HG03571 (cell line): ENCODE measurements around the gene CFH.
"Not testable (repeated sequence)": the region's sequence is repeated elsewhere in the genome, so short reads cannot be mapped to it uniquely, and the experiment has no call there.

Experiments used
- ATAC-seq: cut with Tn5 transposase; IDR thresholded peaks from one replicate; pipeline ENCODE4 v1.9.1; 2021; ENCODE audit not compliant: unreplicated experiment

Gene CFH

GRCh38 chr1:196667131-196667530 is 15.3 kb downstream of the CFH start:
- ATAC-seq, result no peak

GRCh38 chr1:196669051-196669450 is 17.2 kb downstream of the CFH start:
- ATAC-seq, result no peak

DNA sequence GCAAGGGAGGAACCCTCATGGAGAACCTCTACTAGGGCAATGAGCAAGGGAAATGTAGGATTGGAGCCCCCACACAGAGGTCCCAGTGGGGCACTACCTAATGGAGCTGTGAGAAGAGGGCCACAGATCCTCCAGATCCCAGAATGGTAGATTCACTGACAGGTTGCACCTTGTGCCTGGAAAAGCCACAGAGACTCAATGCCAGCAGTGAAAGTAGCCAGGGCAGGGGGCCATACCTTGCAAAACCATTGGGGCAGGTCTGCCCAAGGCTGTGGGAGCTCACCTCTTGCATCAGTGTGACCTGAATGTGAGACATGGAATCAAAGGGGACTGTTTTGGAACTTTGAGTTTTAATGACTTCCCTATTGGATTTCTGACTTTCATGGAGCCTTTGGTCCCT is 17.9 kb downstream of the CFH start:
- no peak for ATAC-seq

DNA sequence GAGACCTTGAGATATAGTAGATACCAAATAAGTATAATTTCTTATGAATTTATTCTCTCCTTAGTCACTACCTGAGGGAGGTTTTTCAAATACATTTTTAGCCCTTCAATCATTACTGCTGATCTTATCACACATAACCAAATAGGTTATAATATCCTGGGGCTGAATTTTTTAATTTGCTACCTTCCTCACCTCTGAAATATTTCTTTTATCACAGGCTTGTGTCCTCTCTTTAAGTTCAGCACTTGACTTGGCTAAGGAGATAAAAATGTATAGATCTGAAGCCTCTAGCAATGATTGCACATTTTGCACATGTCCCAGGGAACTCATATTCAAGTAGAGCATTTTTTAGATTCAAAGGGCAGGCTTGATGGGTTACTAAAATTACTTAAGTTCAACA is 23.1 kb downstream of the CFH start:
- no peak for ATAC-seq

- no peak for ATAC-seq
Measured at GRCh38 chr1:196677781-196678509, 26.1 kb downstream of the CFH start.

DNA sequence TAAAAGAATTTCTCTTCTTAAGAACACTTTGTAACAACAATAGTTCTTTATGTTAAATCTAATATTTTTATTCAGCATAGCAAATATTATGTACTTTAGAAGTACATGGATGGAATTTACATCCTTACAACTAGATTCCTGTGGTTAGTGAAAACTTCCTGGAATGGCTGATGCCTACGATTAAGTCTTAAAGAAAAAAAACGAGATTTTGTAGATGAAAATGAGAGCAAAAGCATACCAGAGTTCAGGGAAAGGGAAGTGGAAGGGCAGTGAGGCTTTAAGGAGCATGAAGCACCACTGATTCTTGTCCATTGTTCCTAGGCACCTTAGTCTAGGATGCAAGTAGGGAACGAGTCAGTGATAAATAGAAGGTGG is 26.7 kb downstream of the CFH start:
- no peak for ATAC-seq

DNA sequence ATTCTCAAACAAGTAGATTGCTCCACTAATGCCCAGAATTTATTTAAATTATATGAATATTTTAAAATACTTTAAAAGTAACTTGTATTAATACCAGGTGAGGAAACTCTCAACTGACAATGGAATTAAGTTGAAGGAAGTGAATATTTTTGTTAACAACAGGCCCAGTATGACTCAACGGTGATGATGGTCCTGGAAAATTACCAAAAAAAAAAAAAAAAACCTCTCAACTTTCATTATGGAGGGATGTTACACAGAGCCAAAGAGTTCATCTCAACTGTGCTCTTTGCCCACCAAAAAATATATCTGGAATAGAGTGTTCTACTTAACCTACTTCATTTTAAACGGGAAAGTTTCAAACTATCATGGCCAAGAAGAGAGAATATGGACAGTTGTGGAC is 28.3 kb downstream of the CFH start:
- ATAC-seq, result no peak

GRCh38 chr1:196684476-196684875 is 32.6 kb downstream of the CFH start:
- no peak for ATAC-seq

GRCh38 chr1:196685506-196685905 is 33.7 kb downstream of the CFH start:
- ATAC-seq, result no peak

GRCh38 chr1:196689001-196689400 is 37.2 kb downstream of the CFH start:
- no peak for ATAC-seq

DNA sequence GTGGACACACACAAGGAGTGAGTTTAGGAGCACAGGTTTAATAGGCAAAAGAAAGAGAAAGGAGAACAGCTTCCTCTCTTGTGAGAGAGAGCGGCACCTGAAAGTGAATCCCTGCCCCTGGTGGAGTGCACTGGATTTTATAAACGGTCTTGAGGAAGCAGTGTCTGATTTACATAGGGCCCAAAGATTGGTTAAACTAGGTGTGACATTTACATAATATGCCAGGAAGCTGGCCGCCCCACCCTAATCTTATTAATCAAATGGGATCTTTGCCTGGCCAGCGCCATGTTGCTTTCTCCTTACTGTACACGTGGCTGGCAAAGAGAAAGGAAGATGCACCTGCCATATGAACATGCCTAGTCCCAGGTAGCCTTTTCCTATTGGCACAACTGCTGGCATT is 38.7 kb downstream of the CFH start:
- no peak for ATAC-seq

GRCh38 chr1:196698993-196699392 is 47.1 kb downstream of the CFH start:
- no peak for ATAC-seq

DNA sequence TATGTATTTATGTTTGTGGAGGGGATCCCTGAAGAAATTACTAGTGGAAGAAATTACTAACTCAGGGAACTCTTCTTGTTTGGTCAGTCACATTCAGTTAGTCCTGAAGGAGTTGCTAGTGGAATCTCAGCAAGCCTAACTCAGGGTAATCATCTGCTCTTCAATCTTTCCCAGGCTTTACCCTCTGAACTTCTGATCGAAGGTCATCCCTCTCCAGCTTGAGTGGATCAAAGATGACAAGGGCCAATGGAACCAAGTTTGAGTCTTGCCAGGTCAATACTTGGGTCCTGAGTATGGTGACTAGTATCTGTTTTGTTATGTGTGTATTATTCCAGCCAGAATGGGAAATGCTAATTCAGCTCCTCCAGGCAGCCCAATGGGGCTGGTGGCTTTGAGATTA is 49.3 kb downstream of the CFH start:
- ATAC-seq, result no peak

DNA sequence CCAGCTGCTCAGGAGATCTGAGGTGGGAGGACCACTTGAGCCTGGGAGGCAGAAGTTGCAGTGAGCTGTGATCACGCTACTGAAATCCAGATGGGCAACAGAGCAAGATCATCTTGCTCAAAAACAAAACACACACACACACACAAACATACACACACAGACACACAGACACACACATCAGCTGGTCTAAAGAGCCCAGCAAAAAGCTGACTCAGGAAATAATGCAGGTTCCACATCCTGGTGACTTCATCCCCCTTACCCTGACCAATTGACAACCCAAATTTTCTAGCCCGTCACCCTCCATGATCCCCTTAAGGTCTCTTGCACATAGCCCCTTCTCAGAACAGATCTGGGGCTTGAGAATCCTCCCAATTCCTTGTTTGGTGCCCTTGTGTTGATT is 58.0 kb downstream of the CFH start:
- ATAC-seq, result not testable (repeated sequence)

- ATAC-seq, result no peak
Measured at GRCh38 chr1:196717868-196718267, 66.0 kb downstream of the CFH start.

DNA sequence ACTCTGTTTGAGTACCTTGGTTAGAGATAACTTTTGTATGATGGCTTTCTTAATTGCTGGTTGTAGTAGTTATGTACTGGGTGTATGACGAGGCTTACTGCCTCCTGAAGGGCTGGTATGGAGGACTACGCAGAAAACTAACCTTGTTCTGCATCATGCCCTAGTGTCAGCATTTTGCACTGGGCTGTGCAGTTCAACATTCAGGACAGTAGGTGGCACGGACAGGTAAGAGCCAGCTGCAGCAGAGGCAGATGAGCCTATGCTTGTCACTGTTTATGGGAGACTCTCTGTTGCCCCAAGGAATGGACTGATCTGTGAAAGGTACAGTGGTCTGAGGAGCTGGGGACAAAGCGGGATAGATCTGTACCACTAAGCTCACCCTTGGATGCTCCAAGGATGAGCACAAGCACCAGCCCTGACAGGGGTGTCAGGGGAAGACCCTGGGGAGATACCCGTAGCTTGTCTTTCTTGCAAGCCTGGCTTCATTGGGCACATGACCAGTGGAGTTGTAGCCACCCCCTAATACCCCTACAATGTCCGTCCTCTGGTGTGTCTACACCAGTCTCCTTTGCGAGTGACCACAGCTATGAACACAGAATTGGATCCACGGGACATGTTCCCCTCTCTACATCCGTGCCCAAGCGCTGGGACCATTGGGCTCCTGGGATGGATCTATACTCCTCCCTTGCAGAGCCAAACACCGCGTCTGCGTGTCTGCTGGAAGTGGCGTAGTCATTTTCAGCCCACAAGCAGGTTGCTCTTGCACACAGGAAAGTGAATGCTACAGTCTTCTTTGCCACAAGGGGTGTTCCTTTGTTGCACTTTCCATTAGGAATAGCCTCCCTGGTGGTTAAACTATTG is 71.7 kb downstream of the CFH start:
- peak; percentile 88 for ATAC-seq

- no peak for ATAC-seq
Measured at GRCh38 chr1:196732526-196732925, 80.7 kb downstream of the CFH start.

GRCh38 chr1:196733091-196733970 is 81.5 kb downstream of the CFH start:
- no peak for ATAC-seq

- ATAC-seq, result no peak
Measured at GRCh38 chr1:196734006-196734405, 82.2 kb downstream of the CFH start.

DNA sequence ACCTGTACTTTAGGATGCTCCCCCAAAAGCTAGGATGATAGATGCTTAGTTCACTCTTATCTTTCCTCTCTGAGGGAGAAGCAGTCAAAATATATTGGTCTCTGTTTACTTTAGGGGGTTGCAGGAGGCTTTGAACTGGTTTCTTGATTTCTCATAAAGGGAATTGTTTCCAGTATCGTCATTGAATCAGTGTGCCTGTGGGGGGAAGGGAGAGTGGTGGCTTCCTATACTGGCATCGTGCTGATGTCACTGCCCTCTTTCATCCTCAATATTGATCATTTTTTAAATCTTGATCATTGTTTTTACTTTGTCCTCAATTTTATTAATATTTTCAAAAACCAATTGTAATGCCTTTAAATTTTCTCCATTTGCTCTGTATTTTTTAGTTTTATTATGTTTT is 82.6 kb downstream of the CFH start:
- ATAC-seq, result no peak

GRCh38 chr1:196738730-196739129 is 86.9 kb downstream of the CFH start:
- ATAC-seq, result no peak
